Activated CD4-positive, alpha-beta T cell treated with anti-CD3 and anti-CD28 coated beads, Interleukin-2, amount 10 ng/mL, durations not matched to agents 24 days and 14 days (primary cell): Measurements from ENCODE around the gene CFAP410. TPM values are rescaled to one million over a fixed set of nuclear protein-coding genes. Genes with fewer than 3 reads are reported as not detected.

Source experiments
- DNase-seq: peaks from one replicate; pipeline ENCODE4 v3.0.0; 2022
- H3K27ac Mint-ChIP-seq: one replicate; pipeline ENCODE4 v1.8.0; 2022; ENCODE audit warnings: mild to moderate bottlenecking, mixed read lengths
- H3K27me3 Mint-ChIP-seq: one replicate; pipeline ENCODE4 v1.8.0; 2022; ENCODE audit warnings: mixed read lengths
- H3K36me3 Mint-ChIP-seq: one replicate; pipeline ENCODE4 v1.8.0; 2022; ENCODE audit warnings: low read depth, mild to moderate bottlenecking, mixed read lengths
- H3K4me1 Mint-ChIP-seq: one replicate; pipeline ENCODE4 v1.8.0; 2021; ENCODE audit warnings: mixed read lengths
- H3K4me3 Mint-ChIP-seq: one replicate; pipeline ENCODE4 v1.8.0; 2022; ENCODE audit warnings: mild to moderate bottlenecking, moderate library complexity, mixed read lengths
- H3K9me3 Mint-ChIP-seq: one replicate; pipeline ENCODE4 v1.8.0; 2021; ENCODE audit warnings: mixed read lengths
- intact Hi-C: fragments of 100-400 bp; cut with micrococcal nuclease; formaldehyde crosslinking; loops from one replicate; pipeline ENCODE4 v1.15.1; 2023
- total RNA-seq: library from RNA; stranded (reverse); gene quantifications from 2 replicates; pipeline ENCODE4 v1.2.3, GENCODE V29; 2022

CFAP410 gene
- total RNA-seq, 1 donor from 2014 or later, result 18.5 TPM

GRCh38 chr21:44295163-44295573 lies 44.0 kb downstream of the CFAP410 start:
- Mint-ChIP-seq H3K4me3 (no peak overlapping the region), H3K27ac (peak overlapping the region; percentile 67), H3K9me3 (no peaks in the 10 kb centered on the region), H3K4me1 (peaks cover 22% of the 10 kb centered on the region), H3K27me3 (no peaks in the 10 kb centered on the region), H3K36me3 (no peaks in the 10 kb centered on the region)
- intact Hi-C loops, result loop anchor here (5.0 kb wide), 2 partner anchors 42 to 283 kb away; partner anchors contain the start of genes CFAP410 and TRAPPC10
- DNase-seq, result no peak

GRCh38 chr21:44294391-44295162 lies 44.6 kb downstream of the CFAP410 start:
- intact Hi-C loops, result loop anchor here (5.0 kb wide), 2 partner anchors 43 to 282 kb away; partner anchors contain the start of genes CFAP410 and TRAPPC10
- H3K36me3 Mint-ChIP-seq, result no peaks in the 10 kb centered on the region

GRCh38 chr21:44293551-44294231 lies 45.5 kb downstream of the CFAP410 start:
- H3K4me3 Mint-ChIP-seq, result no peak overlapping the region
- H3K27ac Mint-ChIP-seq, result no peak overlapping the region
- DNase-seq, result peak; percentile 76
- peaks cover 19% of the 10 kb centered on the region for H3K4me1 Mint-ChIP-seq
- no peaks in the 10 kb centered on the region for H3K36me3 Mint-ChIP-seq
- intact Hi-C loops, result no loop called here
- H3K9me3 Mint-ChIP-seq, result no peaks in the 10 kb centered on the region
- no peaks in the 10 kb centered on the region for H3K27me3 Mint-ChIP-seq

More at GRCh38 chr21:44294391-44295162, 44.6 kb downstream of the CFAP410 start:
- no peaks in the 10 kb centered on the region for H3K27me3 Mint-ChIP-seq
- no peak for DNase-seq
- H3K4me3 Mint-ChIP-seq, result no peak overlapping the region
- H3K9me3 Mint-ChIP-seq, result no peaks in the 10 kb centered on the region
- peaks cover 22% of the 10 kb centered on the region for H3K4me1 Mint-ChIP-seq
- H3K27ac Mint-ChIP-seq, result peak overlapping the region; percentile 37

- Mint-ChIP-seq H3K9me3 (no peaks in the 10 kb centered on the region), H3K27ac (no peak overlapping the region), H3K36me3 (no peaks in the 10 kb centered on the region), H3K27me3 (no peaks in the 10 kb centered on the region), H3K4me1 (peaks cover 10% of the 10 kb centered on the region), H3K4me3 (peak overlapping the region; percentile 35)
- DNase-seq, result no peak
- intact Hi-C loops, result no loop called here
Observed at GRCh38 chr21:44292812-44293195, 46.4 kb downstream of the CFAP410 start.

GRCh38 chr21:44291936-44292811 lies 47.0 kb downstream of the CFAP410 start:
- no peak for DNase-seq
- no peak overlapping the region for H3K4me3 Mint-ChIP-seq
- peaks cover 7% of the 10 kb centered on the region for H3K4me1 Mint-ChIP-seq
- intact Hi-C loops, result no loop called here
- no peaks in the 10 kb centered on the region for H3K36me3 Mint-ChIP-seq
- no peaks in the 10 kb centered on the region for H3K27me3 Mint-ChIP-seq
- H3K27ac Mint-ChIP-seq, result no peak overlapping the region
- H3K9me3 Mint-ChIP-seq, result no peaks in the 10 kb centered on the region

GRCh38 chr21:44291078-44291935 lies 47.9 kb downstream of the CFAP410 start:
- Mint-ChIP-seq H3K27ac (no peak overlapping the region), H3K36me3 (no peaks in the 10 kb centered on the region), H3K4me1 (peaks cover 7% of the 10 kb centered on the region), H3K4me3 (no peak overlapping the region), H3K27me3 (no peaks in the 10 kb centered on the region), H3K9me3 (no peaks in the 10 kb centered on the region)
- no peak for DNase-seq
- intact Hi-C loops, result no loop called here

GRCh38 chr21:44290327-44291077 lies 48.7 kb downstream of the CFAP410 start:
- peaks cover 7% of the 10 kb centered on the region for H3K4me1 Mint-ChIP-seq
- no peaks in the 10 kb centered on the region for H3K27me3 Mint-ChIP-seq
- H3K9me3 Mint-ChIP-seq, result no peaks in the 10 kb centered on the region
- H3K27ac Mint-ChIP-seq, result no peak overlapping the region
- no peak overlapping the region for H3K4me3 Mint-ChIP-seq
- no peaks in the 10 kb centered on the region for H3K36me3 Mint-ChIP-seq
- intact Hi-C loops, result no loop called here
- DNase-seq, result no peak

- H3K4me1 Mint-ChIP-seq, result peaks cover 3% of the 10 kb centered on the region
- no peak overlapping the region for H3K27ac Mint-ChIP-seq
- H3K27me3 Mint-ChIP-seq, result no peaks in the 10 kb centered on the region
- DNase-seq, result no peak
- H3K36me3 Mint-ChIP-seq, result no peaks in the 10 kb centered on the region
- no peak overlapping the region for H3K4me3 Mint-ChIP-seq
- intact Hi-C loops, result no loop called here
- no peaks in the 10 kb centered on the region for H3K9me3 Mint-ChIP-seq
Observed at GRCh38 chr21:44289381-44290010, 49.7 kb downstream of the CFAP410 start.

- H3K4me3 Mint-ChIP-seq, result no peak overlapping the region
- no peaks in the 10 kb centered on the region for H3K27me3 Mint-ChIP-seq
- no peaks in the 10 kb centered on the region for H3K9me3 Mint-ChIP-seq
- intact Hi-C loops, result no loop called here
- H3K4me1 Mint-ChIP-seq, result peaks cover 2% of the 10 kb centered on the region
- DNase-seq, result no peak
- no peaks in the 10 kb centered on the region for H3K36me3 Mint-ChIP-seq
- no peak overlapping the region for H3K27ac Mint-ChIP-seq
Observed at GRCh38 chr21:44288251-44289110, 50.7 kb downstream of the CFAP410 start.

GRCh38 chr21:44286716-44287632 lies 52.2 kb downstream of the CFAP410 start:
- intact Hi-C loops, result no loop called here
- DNase-seq, result no peak
- Mint-ChIP-seq H3K36me3 (no peaks in the 10 kb centered on the region), H3K9me3 (no peaks in the 10 kb centered on the region), H3K4me3 (no peak overlapping the region), H3K27me3 (no peaks in the 10 kb centered on the region), H3K4me1 (no peaks in the 10 kb centered on the region), H3K27ac (no peak overlapping the region)
